Suprapubic skin (tissue), 3 donors: ENCODE data around the gene TNIK.

ENCODE experiments used
- CTCF ChIP-seq, 2 donors: fragments of 200-600 bp in 1 of 2; fragments of 450-650 bp in 1 of 2; sonication (generic) in 1 of 2; IDR thresholded peaks; one replicate each; pipeline ENCODE4 v1.5.1; 2016 to 2019; ENCODE audit warnings: antibody characterized with exemption in 2 of 2, mild to moderate bottlenecking in 1 of 2, moderate library complexity in 1 of 2
- EP300 ChIP-seq: sonication (generic); formaldehyde crosslinking; IDR thresholded peaks from one replicate; pipeline ENCODE4 v1.6.1; 2017; ENCODE audit warnings: antibody characterized with exemption
- POLR2A ChIP-seq, 2 donors: fragments of 450-650 bp; IDR thresholded peaks; one replicate each; pipeline ENCODE4 v1.6.1; 2017; ENCODE audit warnings: antibody characterized with exemption in 2 of 2, mild to moderate bottlenecking in 2 of 2, moderate library complexity in 2 of 2

DNA sequence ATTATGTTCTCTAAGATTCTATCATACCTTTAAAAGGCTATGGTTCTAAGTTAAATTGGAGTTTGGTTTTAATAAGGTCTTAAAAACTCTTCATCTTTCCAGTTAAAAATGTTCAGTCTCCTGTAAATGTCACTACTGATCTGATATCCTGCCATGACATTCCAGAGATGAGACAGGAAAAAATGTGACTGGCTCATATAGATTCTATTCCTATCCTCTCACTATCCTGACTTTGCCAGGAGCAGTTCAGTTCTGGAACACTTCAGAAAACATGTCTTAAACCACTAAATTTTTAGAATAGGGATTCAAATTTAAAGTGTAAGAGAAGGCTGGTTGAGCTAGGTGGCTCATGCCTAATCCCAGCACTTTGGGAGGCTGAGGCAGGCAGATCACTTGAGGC lies 170.9 kb downstream of the TNIK start:
- TF ChIP-seq POLR2A (IDR thresholded peaks at IDR 0.05), result no peak
- no peak for TF ChIP-seq CTCF (IDR thresholded peaks at IDR 0.05)
- no peak for TF ChIP-seq EP300
